HAP-1 (cell line): ENCODE results near the gene TDRD7.

Source experiments
- DNase-seq, 2 experiments: peaks; one replicate each; pipeline ENCODE4 v3.0.0-alpha.2; 2016 to 2020; ENCODE audit warnings: low spot score in 2 of 2
- H3K27me3 ChIP-seq: fragments of 250-450 bp; sonication (Bioruptor Pico); 2 replicates; pipeline ENCODE4 v1.5.1; 2020; ENCODE audit warnings: low read depth, mild to moderate bottlenecking, moderate library complexity
- H3K36me3 ChIP-seq: fragments of 250-450 bp; sonication (Bioruptor Pico); replicated peaks from 2 replicates; pipeline ENCODE4 v1.5.1; 2020; ENCODE audit warnings: mild to moderate bottlenecking
- H3K4me1 ChIP-seq: fragments of 250-450 bp; sonication (Bioruptor Pico); 2 replicates; pipeline ENCODE4 v1.5.1; 2020; ENCODE audit warnings: mild to moderate bottlenecking
- H3K4me3 ChIP-seq: fragments of 250-450 bp; sonication (Bioruptor Pico); 2 replicates; pipeline ENCODE4 v1.5.1; 2020; ENCODE audit warnings: mild to moderate bottlenecking, moderate library complexity
- H3K9me3 ChIP-seq: fragments of 250-450 bp; sonication (Bioruptor Pico); 2 replicates; pipeline ENCODE4 v1.5.1; 2020; ENCODE audit warnings: mild to moderate bottlenecking, moderate library complexity
- in situ Hi-C: fragments of 300-500 bp; cut with MboI; formaldehyde crosslinking; loops from 3 replicates; pipeline ENCODE4 v1.14.3; 2020; ENCODE audit warnings: low sequenced_read_pairs, inconsistent platforms, mixed read lengths

Gene TDRD7

GRCh38 chr9:97396256-97396655 is 15.6 kb upstream of the TDRD7 start:
- Histone ChIP-seq H3K9me3 (no peaks in the 10 kb centered on the region), H3K27me3 (no peaks in the 10 kb centered on the region), H3K4me1 (no peaks in the 10 kb centered on the region), H3K36me3 (no peaks in the 10 kb centered on the region), H3K4me3 (no peak overlapping the region)
- no peak for DNase-seq
- in situ Hi-C loops, result loop anchor here (10.0 kb wide), 2 partner anchors 209 to 531 kb away; no protein-coding TSS in a partner anchor

- no peak overlapping the region for H3K4me3 ChIP-seq
- no peak for DNase-seq
- H3K9me3 ChIP-seq, result no peaks in the 10 kb centered on the region
- no peaks in the 10 kb centered on the region for H3K4me1 ChIP-seq
- in situ Hi-C loops, result loop anchor here (10.0 kb wide), 2 partner anchors 208 to 532 kb away; no protein-coding TSS in a partner anchor
- no peaks in the 10 kb centered on the region for H3K36me3 ChIP-seq
- no peaks in the 10 kb centered on the region for H3K27me3 ChIP-seq
Measured at GRCh38 chr9:97397220-97397619, 14.7 kb upstream of the TDRD7 start.

DNA sequence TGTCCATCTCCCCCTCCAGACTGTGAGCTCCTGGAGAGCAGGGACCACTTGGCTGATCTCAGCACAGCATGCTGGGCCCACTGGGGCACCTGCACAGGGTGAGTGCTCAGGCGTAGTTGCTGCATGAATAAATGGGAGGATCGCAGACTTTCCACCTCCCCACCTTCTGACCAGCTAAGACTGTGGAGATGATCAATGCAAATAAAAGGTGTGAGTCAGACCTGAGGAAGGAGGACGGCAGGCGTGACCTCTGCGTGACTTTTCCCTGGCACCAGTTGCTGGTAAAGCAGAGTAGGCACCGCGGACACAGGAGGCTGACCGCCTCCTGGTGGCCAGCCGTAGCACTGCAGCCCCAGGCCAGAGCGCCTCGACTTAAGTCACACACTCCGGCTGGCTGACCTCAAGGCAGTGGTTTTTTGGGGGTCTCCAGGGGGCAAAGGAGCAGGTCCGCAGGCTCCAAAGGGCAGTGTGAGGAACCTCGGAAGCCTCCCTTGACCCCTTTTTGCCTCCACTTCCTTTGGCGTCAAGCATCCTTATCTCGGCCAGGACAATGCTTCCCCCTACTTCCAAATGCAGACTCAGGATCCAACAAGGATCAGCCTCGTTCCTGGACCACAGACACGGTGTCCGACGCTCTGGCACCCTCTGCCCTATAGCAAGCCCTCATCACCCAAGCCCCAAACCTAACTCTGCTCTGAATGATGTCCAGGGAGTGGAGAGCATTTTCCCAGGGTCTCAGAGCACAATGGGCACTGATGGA is 12.7 kb upstream of the TDRD7 start:
- Histone ChIP-seq H3K36me3 (no peaks in the 10 kb centered on the region), H3K4me3 (no peak overlapping the region), H3K4me1 (no peaks in the 10 kb centered on the region), H3K9me3 (peaks cover 1% of the 10 kb centered on the region; the same call in 1 of the 2 replicates), H3K27me3 (no peaks in the 10 kb centered on the region)
- DNase-seq, result peak; percentile 35 to 77
- in situ Hi-C loops, result loop anchor here (10.0 kb wide), 2 partner anchors 206 to 534 kb away; no protein-coding TSS in a partner anchor

GRCh38 chr9:97403746-97404316 is 8.1 kb upstream of the TDRD7 start:
- in situ Hi-C loops, result no loop called here
- H3K36me3 ChIP-seq, result no peaks in the 10 kb centered on the region
- peaks cover 9% of the 10 kb centered on the region; the same call in 1 of the 2 replicates for H3K9me3 ChIP-seq
- no peaks in the 10 kb centered on the region for H3K27me3 ChIP-seq
- H3K4me1 ChIP-seq, result peaks cover 15% of the 10 kb centered on the region
- no peak for DNase-seq
- H3K4me3 ChIP-seq, result no peak overlapping the region

GRCh38 chr9:97405551-97405950 is 6.3 kb upstream of the TDRD7 start:
- Histone ChIP-seq H3K27me3 (peaks cover 6% of the 10 kb centered on the region; the same call in 1 of the 2 replicates), H3K9me3 (peaks cover 9% of the 10 kb centered on the region; the same call in 1 of the 2 replicates), H3K4me1 (peaks cover 15% of the 10 kb centered on the region), H3K4me3 (no peak overlapping the region), H3K36me3 (no peaks in the 10 kb centered on the region)
- in situ Hi-C loops, result no loop called here
- no peak for DNase-seq

DNA sequence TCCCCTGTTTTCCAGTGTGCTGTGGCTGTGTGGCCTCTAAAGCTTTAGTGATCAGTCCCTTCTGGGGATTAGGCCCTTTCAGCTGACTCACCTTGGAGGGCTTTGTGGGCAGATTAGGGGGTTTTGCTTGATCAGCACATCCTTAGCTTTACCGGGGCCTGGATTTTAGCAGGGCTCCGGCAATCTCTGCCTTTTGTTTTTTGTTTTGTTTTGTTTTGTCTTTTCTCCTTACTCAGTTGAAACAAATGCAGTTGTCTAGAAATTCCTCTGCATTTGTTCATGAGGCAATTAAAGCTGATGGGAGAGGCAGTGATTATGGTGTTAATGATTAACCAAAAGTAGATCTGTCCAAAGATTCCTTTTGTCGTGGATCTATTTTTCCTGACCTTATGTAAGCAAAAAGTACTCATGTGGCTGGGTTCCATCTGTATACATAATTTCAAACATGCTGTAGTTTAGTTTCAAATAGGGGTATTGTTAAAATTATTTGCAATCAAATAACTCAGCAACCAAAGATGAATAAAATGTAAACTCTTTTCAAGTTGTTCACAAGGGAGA is 5.2 kb upstream of the TDRD7 start:
- peaks cover 6% of the 10 kb centered on the region; the same call in 1 of the 2 replicates for H3K27me3 ChIP-seq
- H3K4me3 ChIP-seq, result no peak overlapping the region
- no peaks in the 10 kb centered on the region for H3K36me3 ChIP-seq
- in situ Hi-C loops, result no loop called here
- DNase-seq, result peak; percentile 55 to 62
- peaks cover 15% of the 10 kb centered on the region for H3K4me1 ChIP-seq
- H3K9me3 ChIP-seq, result peaks cover 9% of the 10 kb centered on the region; the same call in 1 of the 2 replicates

GRCh38 chr9:97408562-97408961 is 3.3 kb upstream of the TDRD7 start:
- peaks cover 9% of the 10 kb centered on the region; the same call in 1 of the 2 replicates for H3K9me3 ChIP-seq
- DNase-seq, result no peak
- H3K4me1 ChIP-seq, result peaks cover 23% of the 10 kb centered on the region
- peaks cover 6% of the 10 kb centered on the region; the same call in 1 of the 2 replicates for H3K27me3 ChIP-seq
- H3K4me3 ChIP-seq, result no peak overlapping the region
- in situ Hi-C loops, result no loop called here
- H3K36me3 ChIP-seq, result no peaks in the 10 kb centered on the region

GRCh38 chr9:97411440-97411788 is 482 bp upstream of the TDRD7 start:
- Histone ChIP-seq H3K36me3 (no peaks in the 10 kb centered on the region), H3K9me3 (no peaks in the 10 kb centered on the region), H3K4me3 (peak overlapping the region; percentile 55), H3K27me3 (peaks cover 6% of the 10 kb centered on the region; the same call in 1 of the 2 replicates), H3K4me1 (peaks cover 21% of the 10 kb centered on the region)
- in situ Hi-C loops, result no loop called here
- DNase-seq, result no peak

DNA sequence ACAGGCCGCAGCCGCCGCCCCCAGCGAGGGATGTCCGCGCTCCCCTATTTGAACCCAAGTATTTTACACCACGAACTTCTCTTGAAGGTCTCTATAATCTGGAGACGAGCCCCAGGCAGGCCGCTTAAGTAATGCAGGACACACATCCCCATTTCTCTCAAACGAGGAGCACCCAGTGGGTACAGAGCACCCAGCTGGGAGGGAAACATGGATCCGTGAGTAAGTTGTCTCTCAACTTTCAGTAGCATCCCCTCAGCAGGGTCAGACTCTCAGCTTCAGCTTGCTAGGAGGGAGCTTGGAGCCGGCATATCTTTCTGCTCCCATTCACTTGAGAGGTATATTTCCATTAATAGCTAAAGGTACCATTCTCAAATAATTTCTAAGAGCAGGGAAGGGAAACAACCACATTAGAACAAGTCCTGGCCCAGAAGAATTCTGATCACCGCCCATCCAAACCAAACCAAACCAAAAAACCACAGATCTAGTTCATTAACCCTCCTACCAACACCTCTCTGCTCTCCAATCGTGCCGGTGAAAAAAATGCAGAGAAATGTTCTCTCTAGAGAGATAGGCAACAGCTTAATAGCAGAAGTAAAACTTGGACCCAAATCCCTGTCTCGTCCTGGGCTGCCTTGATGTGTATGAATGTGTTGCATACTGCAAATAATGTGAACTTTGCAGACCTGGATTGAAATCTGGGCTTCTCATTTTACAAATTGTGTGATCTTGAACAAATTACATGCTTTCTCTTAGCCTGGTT is 910 bp downstream of the TDRD7 start:
- peaks cover 11% of the 10 kb centered on the region for H3K4me1 ChIP-seq
- H3K36me3 ChIP-seq, result no peaks in the 10 kb centered on the region
- DNase-seq, result no peak
- in situ Hi-C loops, result no loop called here
- peaks cover 6% of the 10 kb centered on the region; the same call in 1 of the 2 replicates for H3K27me3 ChIP-seq
- H3K4me3 ChIP-seq, result peak overlapping the region; percentile 55
- no peaks in the 10 kb centered on the region for H3K9me3 ChIP-seq

GRCh38 chr9:97413462-97413861 is 1.6 kb downstream of the TDRD7 start:
- DNase-seq, result peak in 1 of 2 experiments; percentile 26
- Histone ChIP-seq H3K27me3 (peaks cover 6% of the 10 kb centered on the region; the same call in 1 of the 2 replicates), H3K36me3 (no peaks in the 10 kb centered on the region), H3K4me1 (peaks cover 11% of the 10 kb centered on the region), H3K4me3 (no peak overlapping the region; the same call in 1 of the 2 replicates), H3K9me3 (no peaks in the 10 kb centered on the region)
- in situ Hi-C loops, result no loop called here

- in situ Hi-C loops, result no loop called here
- H3K4me1 ChIP-seq, result peaks cover 11% of the 10 kb centered on the region
Measured at GRCh38 chr9:97415146-97415545, 3.2 kb downstream of the TDRD7 start.

DNA sequence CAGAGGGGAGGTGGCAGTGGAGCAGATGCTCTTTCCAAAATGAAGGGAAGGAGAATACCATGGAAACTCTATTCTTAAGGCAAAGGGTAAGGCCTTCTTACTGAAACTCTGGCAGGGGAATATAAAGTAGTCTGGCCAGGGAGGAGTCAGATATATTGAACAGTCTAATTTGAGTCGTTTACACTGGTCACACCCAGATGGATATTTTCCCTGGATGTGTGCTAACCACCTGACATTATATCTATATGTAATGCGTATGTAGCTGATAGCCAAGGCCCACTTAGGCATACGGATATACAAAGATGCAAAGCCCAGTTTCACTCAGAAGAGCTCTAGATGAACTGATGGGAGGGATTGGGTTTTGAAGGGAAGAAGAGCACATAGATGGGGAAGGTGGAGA is 7.0 kb downstream of the TDRD7 start:
- in situ Hi-C loops, result no loop called here
- Histone ChIP-seq H3K36me3 (no peaks in the 10 kb centered on the region), H3K4me1 (no peaks in the 10 kb centered on the region), H3K4me3 (no peak overlapping the region), H3K27me3 (no peaks in the 10 kb centered on the region), H3K9me3 (no peaks in the 10 kb centered on the region)
- no peak for DNase-seq

More at GRCh38 chr9:97415146-97415545, 3.2 kb downstream of the TDRD7 start:
- Histone ChIP-seq H3K9me3 (no peaks in the 10 kb centered on the region), H3K36me3 (no peaks in the 10 kb centered on the region), H3K27me3 (peaks cover 3% of the 10 kb centered on the region; the same call in 1 of the 2 replicates), H3K4me3 (no peak overlapping the region)
- no peak for DNase-seq

- Histone ChIP-seq H3K4me1 (no peaks in the 10 kb centered on the region), H3K27me3 (no peaks in the 10 kb centered on the region), H3K9me3 (no peaks in the 10 kb centered on the region), H3K4me3 (no peak overlapping the region), H3K36me3 (no peaks in the 10 kb centered on the region)
- in situ Hi-C loops, result no loop called here
- DNase-seq, result no peak
Measured at GRCh38 chr9:97419309-97419867, 7.5 kb downstream of the TDRD7 start.
